IPS DF 4.7 (cell line): ENCODE results near the gene MAPKBP1.

Experiments used
- DNase-seq: peaks from one replicate; pipeline ENCODE4 v3.0.0-alpha.2; 2013; ENCODE audit warnings: low spot score; ENCODE audit errors: extremely low read depth

The MAPKBP1 gene

DNA sequence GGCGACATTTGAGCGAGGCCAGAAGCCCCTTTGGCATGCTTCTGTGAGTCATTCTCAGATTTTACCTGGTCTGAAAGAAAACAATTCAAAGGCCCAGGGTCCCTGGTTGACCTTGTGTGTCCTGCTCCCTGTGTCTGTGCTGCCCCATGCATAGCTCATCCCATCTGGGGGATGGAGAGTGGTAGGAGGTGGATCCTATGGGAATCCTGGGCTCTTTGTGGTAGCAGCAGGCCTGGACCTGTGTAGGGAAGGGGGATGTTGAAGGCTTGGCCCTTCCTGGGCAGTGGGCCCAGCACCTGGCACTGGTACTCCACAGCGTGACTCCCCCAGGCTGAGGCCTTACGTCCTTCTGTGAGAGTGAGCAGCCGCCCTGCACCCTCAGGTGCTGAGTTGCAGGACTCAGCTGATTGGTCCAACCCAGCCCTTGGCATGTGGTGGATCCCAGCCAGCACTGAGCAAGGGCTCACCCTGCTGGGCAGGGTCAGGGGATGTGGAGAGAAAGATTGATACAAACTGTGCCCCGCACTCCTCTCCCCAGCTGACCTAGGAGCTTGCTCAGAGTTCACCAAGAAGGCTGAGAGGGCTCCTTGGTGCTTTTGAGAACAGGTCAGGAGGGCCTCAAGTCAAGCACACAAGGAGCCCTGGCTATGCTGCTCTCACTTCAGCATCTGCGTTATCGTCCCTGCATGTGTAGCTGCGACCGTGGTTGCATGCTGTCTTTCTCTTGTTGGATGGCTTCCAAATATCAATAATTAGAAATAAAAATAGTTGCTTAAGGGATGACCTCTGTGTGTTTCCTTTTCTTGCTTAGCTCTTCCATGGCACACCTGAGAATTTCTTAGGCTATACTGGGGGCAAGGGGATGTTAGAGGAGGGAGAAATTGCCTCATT is 32.3 kb downstream of the MAPKBP1 start:
- DNase-seq: no peak

DNA sequence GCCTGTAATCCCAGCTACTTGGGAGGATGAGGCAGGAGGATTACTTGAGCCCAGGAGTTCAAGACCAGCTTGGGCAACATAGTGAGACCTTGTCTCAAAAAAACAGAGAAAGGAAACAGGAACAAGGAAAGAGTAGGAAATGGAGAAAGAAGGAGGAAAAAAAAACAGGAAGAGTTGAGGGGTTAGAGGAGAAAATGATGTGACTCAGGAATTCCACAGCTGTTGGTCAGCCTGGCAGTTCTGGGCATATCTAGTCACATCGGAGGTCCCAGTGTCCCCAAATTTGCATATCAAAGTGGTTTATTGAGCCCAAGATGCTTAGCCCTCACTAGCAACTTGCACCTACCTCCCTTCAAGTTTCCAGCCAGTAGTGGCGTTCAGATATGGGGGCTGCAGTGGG is 34.8 kb downstream of the MAPKBP1 start:
- DNase-seq: no peak

DNA sequence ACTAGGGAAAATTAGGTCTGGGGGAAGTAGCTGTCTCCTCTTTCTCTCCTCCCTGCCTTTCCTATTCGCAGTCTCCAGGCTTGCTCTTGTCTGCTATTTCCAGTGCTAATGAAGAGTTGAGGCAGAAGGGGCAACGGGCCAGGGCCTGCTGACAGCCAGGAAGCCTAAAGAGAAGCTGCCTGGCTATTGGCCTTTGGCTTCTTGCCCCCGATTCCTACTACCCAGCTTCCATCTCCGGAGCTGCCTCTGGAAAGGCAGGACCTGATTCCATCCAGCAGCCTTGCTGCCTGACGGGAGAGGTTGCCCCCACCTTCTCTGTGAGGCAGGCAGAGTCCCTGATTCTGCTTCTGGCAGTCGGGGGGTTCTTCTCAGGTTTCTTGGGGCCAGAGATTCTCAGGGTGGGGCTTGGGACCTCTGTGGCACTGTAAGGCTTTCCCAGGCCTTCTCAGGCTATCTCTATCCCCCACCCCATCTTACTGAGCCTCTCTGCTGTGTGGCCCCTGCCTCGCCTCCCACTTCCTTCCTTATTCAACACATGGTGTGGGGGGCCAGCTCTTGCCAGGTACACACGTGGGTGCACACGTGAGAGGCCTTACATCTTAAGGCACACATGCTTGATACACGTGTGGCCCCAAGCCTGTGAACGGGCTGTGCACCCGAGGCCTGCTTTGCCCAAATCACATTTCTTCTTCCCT is 35.4 kb downstream of the MAPKBP1 start:
- DNase-seq: no peak

DNA sequence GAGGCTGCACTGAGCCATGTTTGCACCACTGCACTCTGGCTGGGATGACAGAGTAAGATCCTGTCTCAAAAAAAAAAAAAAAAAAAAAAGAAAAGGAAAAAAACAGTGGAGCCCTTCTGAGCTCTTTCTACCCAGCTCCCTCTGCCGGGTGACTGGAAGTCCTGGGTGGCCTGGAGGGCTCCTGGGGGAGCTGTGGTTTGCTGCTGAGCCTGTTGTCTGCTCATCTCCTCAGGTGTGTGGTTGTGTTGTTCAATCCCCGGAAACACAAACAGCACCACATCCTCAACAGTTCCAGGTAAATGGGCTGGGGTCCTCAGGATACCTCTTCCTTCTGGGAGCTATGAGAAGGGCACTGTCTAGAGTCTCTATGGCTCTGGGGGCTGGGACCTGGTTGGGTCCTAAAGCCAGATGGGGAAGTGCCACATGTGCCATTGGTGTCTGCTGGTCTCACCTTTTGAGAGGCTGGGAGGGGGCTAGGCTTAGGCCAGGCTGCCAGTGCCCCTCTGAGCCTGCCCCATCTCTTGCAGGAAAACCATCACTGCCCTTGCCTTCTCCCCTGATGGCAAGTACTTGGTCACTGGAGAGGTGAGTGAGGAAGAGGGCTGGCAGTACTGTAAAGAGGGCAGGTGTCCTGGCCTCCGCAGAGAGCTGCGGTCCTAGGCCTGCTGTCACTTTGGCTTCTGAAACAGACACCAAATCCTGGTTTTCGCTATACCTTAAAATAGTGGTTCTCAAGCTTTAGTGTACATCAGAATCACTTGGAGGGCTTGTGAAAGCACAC is 36.6 kb downstream of the MAPKBP1 start:
- DNase-seq: no peak

DNA sequence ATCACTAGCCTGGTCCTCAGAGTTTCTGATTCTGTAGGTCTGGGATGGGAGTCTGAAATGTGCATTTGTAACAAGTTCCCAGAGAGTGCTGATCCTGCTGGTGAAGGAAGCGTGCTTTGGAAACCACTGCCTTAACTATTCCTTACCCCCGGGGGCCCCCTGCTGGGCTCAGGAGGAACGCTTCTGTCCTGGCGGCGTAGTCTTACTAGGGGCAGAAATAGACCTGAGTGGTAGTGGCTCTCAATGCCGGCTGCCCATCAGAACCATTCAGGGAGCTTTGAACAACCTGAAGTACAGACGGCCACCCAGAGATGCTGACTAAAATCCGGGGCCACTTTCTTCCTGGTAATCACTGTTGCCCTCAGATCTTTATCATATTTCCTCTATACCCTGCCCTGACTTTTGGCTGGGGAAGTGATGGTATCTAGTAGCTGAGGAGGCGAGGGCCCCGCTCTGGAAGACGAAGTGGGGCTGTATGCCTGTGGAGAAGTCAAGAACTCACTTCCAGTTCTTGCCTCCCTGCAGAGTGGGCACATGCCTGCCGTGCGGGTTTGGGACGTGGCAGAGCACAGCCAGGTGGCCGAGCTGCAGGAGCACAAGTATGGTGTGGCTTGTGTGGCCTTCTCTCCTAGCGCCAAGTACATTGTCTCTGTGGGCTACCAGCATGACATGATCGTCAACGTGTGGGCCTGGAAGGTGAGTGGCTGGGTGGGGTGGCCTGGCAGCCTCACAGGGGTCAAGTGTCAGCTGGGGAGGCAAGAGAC is 37.3 kb downstream of the MAPKBP1 start:
- no peak for DNase-seq

DNA sequence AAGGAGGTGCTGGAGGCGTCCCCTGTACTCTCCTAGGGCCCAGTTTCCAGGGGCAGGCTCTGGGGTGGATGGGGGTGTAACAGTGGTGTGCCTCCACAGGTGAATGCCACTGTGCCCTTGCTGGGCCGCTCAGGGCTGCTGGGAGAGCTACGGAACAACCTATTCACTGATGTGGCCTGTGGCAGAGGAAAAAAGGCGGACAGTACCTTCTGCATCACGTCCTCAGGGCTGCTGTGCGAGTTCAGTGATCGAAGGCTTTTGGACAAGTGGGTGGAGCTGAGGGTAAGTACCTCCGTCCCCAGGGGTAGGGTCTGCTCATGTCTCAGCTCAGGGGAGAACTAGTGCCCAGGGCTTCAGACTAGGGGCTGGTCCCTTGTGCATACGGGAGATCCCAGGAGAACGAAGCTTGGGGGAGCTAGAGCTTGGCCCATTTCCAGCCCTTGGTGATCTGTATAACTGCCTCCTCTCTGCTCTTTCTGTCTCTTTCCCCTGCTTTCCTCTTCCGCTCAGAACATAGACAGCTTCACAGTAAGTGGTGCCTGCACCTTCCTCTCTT is 38.6 kb downstream of the MAPKBP1 start:
- DNase-seq: no peak

DNA sequence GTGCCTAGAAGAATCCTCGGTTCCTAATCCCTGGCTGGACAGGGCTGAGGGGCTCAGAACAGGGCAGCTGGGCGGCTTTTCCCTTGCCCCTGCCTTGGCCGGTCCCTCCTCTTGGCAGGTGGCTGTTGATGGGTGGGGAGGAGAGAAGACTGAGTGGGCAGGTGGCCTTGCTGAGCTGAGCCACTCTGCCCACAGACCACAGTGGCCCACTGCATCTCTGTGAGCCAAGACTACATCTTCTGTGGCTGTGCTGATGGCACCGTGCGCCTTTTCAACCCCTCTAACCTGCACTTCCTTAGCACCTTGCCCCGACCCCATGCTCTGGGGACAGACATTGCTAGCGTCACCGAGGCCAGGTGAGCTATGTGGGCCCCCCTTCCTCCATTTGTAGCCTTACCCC is 39.1 kb downstream of the MAPKBP1 start:
- no peak for DNase-seq

DNA sequence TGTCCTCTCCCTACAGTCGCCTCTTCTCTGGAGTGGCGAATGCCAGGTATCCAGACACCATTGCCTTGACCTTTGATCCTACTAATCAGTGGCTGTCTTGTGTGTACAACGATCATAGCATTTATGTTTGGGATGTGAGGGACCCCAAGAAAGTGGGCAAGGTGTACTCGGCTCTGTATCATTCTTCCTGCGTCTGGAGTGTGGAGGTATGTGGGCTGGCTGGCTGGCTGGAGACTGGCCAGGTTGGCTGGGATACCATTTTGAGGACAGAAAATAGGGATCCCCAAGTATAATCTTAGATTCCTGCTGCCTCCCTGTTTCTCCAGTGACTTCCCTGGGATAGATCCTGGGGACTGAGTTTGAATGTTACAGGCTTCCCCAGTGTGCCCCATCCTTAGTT is 40.2 kb downstream of the MAPKBP1 start:
- no peak for DNase-seq

DNA sequence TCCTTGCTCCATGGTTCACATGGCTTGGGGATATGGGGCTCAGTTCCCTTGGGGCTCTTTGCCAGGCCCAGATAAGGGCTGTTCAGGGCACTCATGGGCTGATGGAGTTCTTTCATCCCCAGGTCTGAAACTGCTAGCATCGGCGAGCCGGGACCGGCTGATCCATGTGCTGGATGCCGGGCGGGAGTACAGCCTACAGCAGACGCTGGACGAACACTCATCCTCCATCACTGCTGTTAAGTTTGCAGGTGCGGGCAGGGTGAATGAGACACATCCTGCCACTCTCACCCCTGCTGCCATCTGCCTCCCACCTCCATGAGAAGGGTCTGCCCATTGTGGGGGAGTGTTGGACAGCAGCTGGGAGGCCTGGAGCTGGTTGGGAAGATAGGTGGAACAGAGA is 42.5 kb downstream of the MAPKBP1 start:
- DNase-seq: no peak

DNA sequence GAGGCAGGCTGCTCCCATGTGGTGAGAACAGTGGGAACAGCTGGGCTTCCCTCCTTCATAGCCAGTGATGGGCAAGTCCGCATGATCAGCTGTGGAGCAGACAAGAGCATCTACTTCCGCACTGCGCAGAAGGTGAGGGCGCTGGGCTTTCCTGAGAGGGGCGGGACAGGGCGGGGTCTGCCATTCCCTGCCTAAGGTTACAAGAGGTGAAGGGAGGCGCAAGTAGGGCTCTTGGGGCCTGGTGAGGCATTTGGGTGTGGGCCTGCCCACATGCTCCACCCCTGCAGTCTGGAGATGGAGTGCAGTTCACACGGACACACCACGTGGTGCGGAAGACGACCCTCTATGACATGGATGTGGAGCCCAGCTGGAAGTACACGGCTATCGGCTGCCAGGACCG is 43.0 kb downstream of the MAPKBP1 start:
- DNase-seq: no peak

DNA sequence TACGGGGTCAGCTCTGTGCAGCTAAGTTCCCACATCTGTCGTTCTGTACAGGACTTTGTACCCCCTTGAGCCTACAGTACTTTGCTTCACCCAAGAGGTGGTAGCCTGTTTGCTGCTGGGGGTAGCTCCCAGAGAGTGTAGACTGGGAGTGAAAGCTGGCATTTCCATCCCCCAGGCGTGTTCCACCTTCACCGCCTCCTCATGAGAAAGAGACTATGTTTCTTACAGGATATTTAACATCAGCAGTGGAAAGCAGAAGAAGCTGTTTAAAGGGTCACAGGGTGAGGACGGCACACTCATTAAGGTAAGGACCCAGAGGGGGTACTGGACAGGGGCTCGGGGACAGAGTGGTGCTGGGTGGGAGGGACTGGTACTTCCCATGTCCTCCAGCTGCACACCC is 43.5 kb downstream of the MAPKBP1 start:
- no peak for DNase-seq

DNA sequence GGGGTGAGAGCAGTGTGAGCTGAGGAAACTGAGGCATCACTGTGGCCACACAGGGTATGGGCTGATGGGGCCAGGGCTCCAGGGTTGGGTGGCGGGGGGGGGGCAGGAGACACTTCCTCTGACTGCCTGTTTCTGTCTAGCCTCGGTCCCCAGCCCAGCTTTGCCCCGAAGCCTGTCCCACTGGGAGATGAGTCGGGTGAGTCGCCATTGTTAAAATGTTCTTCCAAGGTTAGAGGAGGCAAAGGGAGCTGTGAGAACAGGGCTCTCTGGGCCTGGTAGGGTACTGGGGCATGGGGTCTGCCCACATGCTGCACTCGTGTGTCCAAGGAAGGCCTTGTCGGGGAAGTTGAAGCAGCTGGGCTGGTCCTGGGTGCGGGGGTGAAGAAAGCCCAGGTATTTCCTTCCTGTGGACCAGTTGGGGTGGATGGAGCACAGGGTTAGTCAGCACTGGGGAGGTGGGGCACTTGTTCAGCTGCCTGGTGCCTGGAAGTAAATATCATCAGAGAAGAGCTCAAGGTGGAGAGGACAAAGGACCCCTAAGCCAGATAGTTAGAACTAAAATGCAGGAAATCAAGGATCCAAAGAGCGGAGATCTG is 45.3 kb downstream of the MAPKBP1 start:
- no peak for DNase-seq

DNA sequence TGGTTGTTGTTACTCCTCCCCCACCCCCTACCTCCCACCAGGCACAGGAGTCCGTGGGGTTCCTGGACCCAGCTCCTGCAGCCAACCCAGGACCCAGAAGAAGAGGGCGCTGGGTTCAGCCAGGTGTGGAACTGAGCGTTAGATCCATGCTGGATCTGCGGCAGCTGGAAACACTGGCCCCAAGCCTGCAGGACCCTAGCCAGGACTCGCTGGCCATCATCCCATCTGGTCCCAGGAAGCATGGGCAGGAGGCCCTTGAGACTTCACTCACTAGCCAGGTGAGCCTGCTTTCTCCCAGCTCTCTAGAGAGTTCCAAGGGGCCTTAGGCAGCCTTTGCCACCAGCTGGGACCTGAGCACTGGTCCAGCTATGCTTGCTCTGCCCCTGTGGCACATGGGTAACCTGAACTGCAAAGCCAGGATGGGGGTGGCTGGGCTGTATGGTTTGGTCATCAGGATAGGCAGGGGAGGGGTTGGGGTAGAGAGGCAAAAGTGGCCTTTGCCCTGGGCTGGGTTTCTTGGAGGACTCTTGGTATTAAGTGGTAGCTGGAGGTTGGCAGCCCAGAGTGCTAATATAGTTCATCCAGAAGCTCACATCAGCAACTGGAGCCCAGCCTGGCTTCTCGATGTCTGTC is 46.6 kb downstream of the MAPKBP1 start:
- DNase-seq: no peak

DNA sequence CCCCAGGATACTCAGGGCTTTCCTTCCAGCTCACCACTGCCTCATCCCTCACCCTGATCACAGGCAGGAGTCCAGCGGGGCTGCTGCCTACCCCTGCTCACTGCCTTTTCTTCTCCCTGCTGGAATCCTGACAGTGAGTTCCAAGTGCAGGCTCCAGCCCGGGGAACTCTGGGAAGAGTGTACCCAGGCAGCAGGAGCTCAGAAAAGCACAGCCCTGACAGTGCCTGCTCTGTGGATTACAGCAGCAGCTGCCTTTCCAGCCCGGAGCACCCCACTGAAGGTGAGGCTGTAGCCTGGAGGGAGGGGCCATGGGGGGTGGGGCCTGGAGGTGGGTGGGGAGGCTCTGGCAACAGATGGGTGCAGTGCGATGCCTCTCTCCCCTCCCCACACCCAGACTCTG is 47.5 kb downstream of the MAPKBP1 start:
- no peak for DNase-seq

DNA sequence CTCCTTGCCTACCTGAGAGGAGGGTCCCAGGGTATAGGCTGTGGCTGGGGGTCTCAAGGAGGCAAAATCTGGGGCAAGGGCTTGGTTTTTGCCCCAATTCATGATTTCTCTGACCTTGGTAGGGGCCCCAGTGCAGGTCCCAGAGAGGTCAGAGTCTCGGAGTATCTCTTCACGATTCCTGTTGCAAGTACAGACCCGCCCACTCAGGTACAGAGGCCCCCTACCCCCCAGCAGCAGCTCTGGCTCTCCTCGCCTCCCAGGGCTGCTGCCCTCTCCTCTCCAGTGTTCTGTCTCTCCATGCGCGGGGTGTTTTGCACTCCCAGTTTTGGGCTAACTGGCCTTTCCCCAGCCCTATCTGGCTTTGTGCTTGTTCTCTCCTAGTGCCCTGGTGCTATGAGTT is 48.2 kb downstream of the MAPKBP1 start:
- DNase-seq: no peak

DNA sequence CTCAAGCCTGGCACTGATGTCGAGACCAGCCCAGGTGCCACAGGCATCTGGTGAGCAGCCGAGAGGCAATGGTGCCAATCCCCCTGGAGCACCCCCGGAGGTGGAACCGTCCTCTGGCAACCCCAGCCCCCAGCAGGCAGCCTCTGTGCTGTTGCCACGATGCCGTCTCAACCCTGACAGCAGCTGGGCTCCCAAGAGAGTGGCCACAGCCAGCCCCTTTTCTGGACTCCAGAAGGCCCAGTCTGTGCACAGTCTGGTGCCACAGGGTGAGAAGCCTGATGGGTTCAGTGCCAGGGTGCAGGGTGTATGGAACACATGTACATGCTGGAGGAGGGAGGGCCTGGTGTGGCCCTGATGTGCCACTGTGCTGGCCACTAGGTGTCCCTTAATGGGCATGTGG is 48.7 kb downstream of the MAPKBP1 start:
- DNase-seq: no peak

DNA sequence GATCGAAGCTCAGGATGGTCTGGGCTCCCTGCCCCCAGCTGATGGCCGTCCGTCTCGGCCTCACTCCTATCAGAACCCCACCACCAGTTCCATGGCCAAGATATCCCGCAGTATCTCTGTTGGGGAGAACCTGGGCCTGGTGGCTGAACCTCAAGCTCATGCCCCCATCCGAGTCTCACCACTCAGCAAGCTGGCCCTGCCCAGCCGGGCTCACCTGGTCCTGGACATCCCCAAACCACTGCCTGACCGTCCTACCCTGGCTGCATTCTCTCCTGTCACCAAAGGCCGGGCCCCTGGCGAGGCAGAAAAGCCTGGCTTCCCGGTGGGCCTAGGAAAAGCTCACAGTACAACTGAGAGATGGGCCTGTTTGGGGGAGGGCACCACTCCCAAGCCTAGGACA is 49.2 kb downstream of the MAPKBP1 start:
- DNase-seq: no peak

DNA sequence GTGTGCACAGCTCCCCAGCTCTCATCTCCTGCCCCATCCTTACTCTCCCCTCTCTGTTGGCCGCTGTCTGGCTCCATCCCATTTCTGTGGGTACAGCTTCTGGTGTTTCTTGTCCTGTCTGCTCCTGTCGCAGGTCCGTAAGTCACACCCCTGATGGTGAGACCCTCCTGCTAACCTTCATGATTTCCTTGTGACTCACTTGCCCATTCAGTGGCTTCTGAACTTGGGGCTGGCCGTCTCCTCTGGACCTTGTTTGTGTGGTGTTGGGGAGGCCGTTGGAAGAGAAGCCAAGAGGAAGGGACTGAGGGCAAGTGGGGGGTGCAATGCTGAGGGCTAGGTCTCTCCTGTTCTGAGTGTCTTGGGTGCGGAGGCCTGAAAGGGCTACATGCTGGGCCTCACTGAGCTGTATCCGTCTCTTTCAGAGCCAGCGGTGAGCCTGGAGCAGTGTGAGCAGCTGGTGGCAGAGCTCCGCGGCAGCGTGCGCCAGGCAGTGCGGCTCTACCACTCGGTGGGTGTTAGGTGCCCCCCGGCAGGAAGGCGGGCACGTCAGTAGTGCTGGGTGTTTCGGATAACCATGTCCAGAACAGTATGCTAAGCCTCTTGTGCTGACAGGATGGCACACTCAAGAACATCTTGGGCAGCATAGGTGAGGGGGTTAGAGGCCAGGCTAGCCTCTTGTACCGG is 49.9 kb downstream of the MAPKBP1 start:
- DNase-seq: no peak

DNA sequence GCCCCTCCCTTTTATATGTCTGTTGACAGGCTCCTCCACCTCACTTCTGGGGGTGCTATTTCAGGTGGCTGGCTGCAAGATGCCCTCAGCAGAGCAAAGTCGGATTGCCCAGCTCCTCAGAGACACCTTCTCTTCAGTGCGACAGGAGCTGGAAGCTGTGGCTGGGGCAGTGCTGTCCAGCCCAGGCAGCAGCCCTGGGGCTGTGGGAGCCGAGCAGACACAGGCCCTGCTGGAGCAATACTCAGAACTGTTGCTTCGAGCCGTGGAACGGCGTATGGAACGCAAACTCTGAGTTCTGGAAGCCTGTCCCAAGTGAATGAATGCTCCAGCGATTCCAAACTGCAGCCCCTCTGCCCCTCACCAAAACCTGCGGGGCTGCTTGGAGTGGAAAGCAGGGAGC is 50.9 kb downstream of the MAPKBP1 start:
- no peak for DNase-seq
